Caki2 (cell line): ENCODE data around the gene SETD7. TPM values are rescaled to one million over a fixed set of nuclear protein-coding genes. Genes with fewer than 3 reads are reported as not detected.

Experiments used
- DNase-seq: peaks from one replicate; pipeline ENCODE4 v3.0.0-alpha.2; 2015; ENCODE audit warnings: low read depth
- in situ Hi-C: cut with HindIII; loops from 2 replicates; pipeline ENCODE4 v1.10.0; 2016; ENCODE audit warnings: low sequenced_read_pairs, low pct_unique_long_range_greater_than_20kb, mixed read lengths
- total RNA-seq: library from RNA; depleted of rRNA; stranded (reverse); fragments of >200 nt; shearing (Covaris generic); gene quantifications from 2 replicates; pipeline ENCODE4 v1.2.3, GENCODE V29; 2014; ENCODE audit warnings: low replicate concordance

Gene SETD7
- total RNA-seq, 1 experiment from 2014 or later, result 28.7 TPM

- in situ Hi-C loops, result no loop called here
- DNase-seq, result no peak
These were observed 30.6 kb downstream of the SETD7 start for GRCh38 chr4:139525414-139525813.

- in situ Hi-C loops, result no loop called here
- DNase-seq, result no peak
These were observed 31.9 kb downstream of the SETD7 start for GRCh38 chr4:139524062-139524631.

- DNase-seq, result no peak
- in situ Hi-C loops, result no loop called here
These were observed 32.9 kb downstream of the SETD7 start for GRCh38 chr4:139523076-139523475.

- in situ Hi-C loops, result no loop called here
These were observed 33.6 kb downstream of the SETD7 start for GRCh38 chr4:139522457-139522856.

GRCh38 chr4:139521754-139522401, 34.1 kb downstream of the SETD7 start:
- in situ Hi-C loops, result no loop called here
- no peak for DNase-seq

More at GRCh38 chr4:139522457-139522856, 33.6 kb downstream of the SETD7 start:
- DNase-seq, result no peak

GRCh38 chr4:139515531-139515958, 40.5 kb downstream of the SETD7 start:
- no peak for DNase-seq
- in situ Hi-C loops, result no loop called here

- in situ Hi-C loops, result no loop called here
- no peak for DNase-seq
These were observed 41.5 kb downstream of the SETD7 start for GRCh38 chr4:139514382-139515059.

GRCh38 chr4:139511320-139511719, 44.7 kb downstream of the SETD7 start:
- peak; percentile 6 for DNase-seq
- in situ Hi-C loops, result no loop called here

GRCh38 chr4:139509727-139510410, 46.1 kb downstream of the SETD7 start:
- DNase-seq, result peak; percentile 34
- in situ Hi-C loops, result no loop called here

- DNase-seq, result no peak
- in situ Hi-C loops, result no loop called here
These were observed 47.3 kb downstream of the SETD7 start for GRCh38 chr4:139508581-139509237.

- DNase-seq, result no peak
- in situ Hi-C loops, result no loop called here
These were observed 49.2 kb downstream of the SETD7 start for GRCh38 chr4:139506774-139507173.

GRCh38 chr4:139503622-139504166, 52.3 kb downstream of the SETD7 start:
- in situ Hi-C loops, result no loop called here
- DNase-seq, result no peak

GRCh38 chr4:139501927-139502899, 53.8 kb downstream of the SETD7 start:
- in situ Hi-C loops, result no loop called here
- no peak for DNase-seq

- DNase-seq, result no peak
- in situ Hi-C loops, result no loop called here
These were observed 54.5 kb downstream of the SETD7 start for GRCh38 chr4:139501527-139501926.

GRCh38 chr4:139501117-139501516, 54.9 kb downstream of the SETD7 start:
- no peak for DNase-seq

GRCh38 chr4:139499186-139499585, 56.8 kb downstream of the SETD7 start:
- in situ Hi-C loops, result no loop called here
- DNase-seq, result no peak

More at GRCh38 chr4:139501117-139501516, 54.9 kb downstream of the SETD7 start:
- in situ Hi-C loops, result no loop called here

GRCh38 chr4:139493176-139493575, 62.8 kb downstream of the SETD7 start:
- DNase-seq, result no peak
- in situ Hi-C loops, result no loop called here
